Upper lobe of right lung (tissue), 1 donor: ENCODE data around the gene MAPK9. TPM values are rescaled to one million over a fixed set of nuclear protein-coding genes. Genes with fewer than 3 reads are reported as not detected.

Experiments
- ATAC-seq: fragments of 200-7000 bp; cut with Tn5 transposase; one replicate; pipeline ENCODE4 v1.9.1; 2020; ENCODE audit warnings: mild to moderate bottlenecking, moderate library complexity
- DNase-seq: peaks from one replicate; pipeline ENCODE4 v3.0.0-alpha.2; 2020
- H3K27ac ChIP-seq: fragments of 200-600 bp; one replicate; pipeline ENCODE4 v1.8.0; 2022
- H3K27me3 ChIP-seq: fragments of 200-600 bp; one replicate; pipeline ENCODE4 v1.8.0; 2022; ENCODE audit warnings: mild to moderate bottlenecking
- H3K36me3 ChIP-seq: fragments of 200-600 bp; one replicate; pipeline ENCODE4 v1.8.0; 2022
- H3K4me1 ChIP-seq: fragments of 200-600 bp; one replicate; pipeline ENCODE4 v1.8.0; 2022
- H3K4me3 ChIP-seq: fragments of 200-600 bp; one replicate; pipeline ENCODE4 v1.8.0; 2022; ENCODE audit warnings: mild to moderate bottlenecking
- H3K9me3 ChIP-seq: fragments of 200-600 bp; one replicate; pipeline ENCODE4 v1.8.0; 2022
- CTCF ChIP-seq: fragments of 200-600 bp; IDR thresholded peaks from one replicate; pipeline ENCODE4 v1.8.0; 2022; ENCODE audit warnings: antibody characterized with exemption
- intact Hi-C: fragments of 100-400 bp; cut with DNase I; formaldehyde crosslinking; loops from one replicate; pipeline ENCODE4 v1.11.0; 2022
- total RNA-seq: library from RNA; stranded (reverse); fragmentation: NEBNext Ultra II Directional; extraction: Animal tissue kit (Norgen Biotek cat#: 25700); gene quantifications from one replicate; pipeline ENCODE4 v1.2.1, GENCODE V29; 2021
- donor health status: DM: no; HTN: yes; CAD: no; lungs with severe emphysema.

Gene MAPK9
- total RNA-seq, 1 donor from 2014 or later = 39.5 TPM

DNA sequence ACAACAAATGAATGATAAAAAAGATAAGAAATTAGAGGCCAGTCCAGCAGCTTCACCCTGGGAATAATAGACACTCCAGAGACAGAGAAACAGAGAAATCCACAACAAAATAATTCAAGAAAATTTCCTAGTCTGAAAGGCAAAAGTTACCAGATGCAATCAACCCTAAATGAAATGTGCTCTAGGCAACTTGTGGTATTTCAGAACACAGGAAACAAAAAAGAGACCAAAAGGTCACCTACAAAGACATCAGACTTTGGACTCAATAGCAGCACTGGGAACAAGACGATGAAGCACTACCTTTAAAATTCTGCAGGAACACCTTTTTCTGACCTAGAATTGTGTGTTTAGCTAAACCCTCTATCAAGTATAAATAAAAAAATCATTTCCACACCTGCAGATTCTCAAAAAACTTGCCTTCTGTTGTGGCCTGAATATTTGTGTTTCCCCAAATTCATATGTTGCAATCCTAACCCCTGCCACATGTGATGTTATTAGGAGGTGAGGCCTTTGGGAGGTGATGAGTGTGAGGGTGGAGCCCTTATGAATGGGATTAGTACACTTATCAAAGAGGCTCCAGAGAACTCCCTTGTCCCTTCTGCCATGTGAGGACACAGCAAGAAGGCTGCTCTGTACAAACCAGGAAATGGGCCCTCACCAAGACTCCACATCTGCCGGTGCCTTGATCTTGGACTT is 5.9 kb upstream of the MAPK9 start:
- Histone ChIP-seq H3K4me1 (peaks cover 4% of the 10 kb centered on the region), H3K27ac (no peak overlapping the region), H3K36me3 (no peaks in the 10 kb centered on the region), H3K27me3 (no peaks in the 10 kb centered on the region), H3K9me3 (no peaks in the 10 kb centered on the region), H3K4me3 (no peak overlapping the region)
- intact Hi-C loops = no loop called here
- DNase-seq (no peak), ATAC-seq (no peak)
- no peak for TF ChIP-seq CTCF

DNA sequence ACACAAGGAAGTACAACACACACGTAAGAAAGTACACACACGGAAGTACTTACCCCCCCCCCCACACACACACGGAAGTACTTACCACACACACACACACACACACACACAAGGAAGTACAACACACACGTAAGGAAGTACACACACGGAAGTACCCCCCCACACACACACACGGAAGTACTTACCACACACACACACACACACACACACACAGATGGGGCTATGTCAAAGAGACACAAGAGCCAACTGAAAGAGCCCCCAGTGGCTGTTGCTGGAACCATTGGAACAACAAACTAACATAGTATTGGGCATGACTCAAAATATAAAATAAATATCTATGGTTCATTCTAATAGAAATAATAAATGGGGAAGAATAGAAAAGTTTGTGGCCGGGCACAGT is 4.9 kb upstream of the MAPK9 start:
- Histone ChIP-seq H3K4me1 (peaks cover 4% of the 10 kb centered on the region), H3K27me3 (no peaks in the 10 kb centered on the region), H3K4me3 (no peak overlapping the region), H3K9me3 (no peaks in the 10 kb centered on the region), H3K36me3 (no peaks in the 10 kb centered on the region), H3K27ac (no peak overlapping the region)
- intact Hi-C loops = no loop called here
- DNase-seq (no peak), ATAC-seq (no peak)
- no peak for TF ChIP-seq CTCF

DNA sequence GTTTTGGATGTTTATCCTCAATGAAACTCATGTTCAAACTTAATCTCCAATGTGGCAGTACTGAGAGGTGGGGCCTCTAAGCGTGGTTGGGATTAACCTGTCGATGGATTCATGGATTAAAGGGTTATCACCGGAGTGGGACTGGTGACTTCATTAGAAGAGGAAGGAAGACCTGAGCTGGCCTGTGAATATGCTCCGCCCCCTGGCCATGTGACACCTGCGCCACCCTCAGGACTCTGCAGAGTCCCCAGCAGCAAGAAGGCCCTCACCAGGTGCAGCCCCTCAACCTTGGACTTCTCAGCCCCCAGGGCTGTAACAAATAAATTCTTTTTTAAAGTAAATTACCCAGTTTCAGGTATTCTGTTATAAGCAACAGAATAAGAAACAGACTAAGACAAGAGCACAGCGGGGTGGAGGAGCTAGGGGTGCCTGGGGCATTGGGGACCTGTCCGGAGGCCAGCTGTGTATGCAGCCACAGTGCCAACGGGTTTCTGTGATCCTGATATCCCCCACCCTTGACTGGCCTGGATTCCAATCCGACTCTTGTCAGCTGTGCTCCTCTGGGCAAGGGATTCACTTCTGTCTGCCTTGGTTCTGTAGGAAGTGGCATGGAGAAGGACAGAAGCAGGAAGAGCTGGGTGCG is 3.2 kb upstream of the MAPK9 start:
- intact Hi-C loops = loop anchor here (5.0 kb wide), 1 partner anchor 177 kb away; no protein-coding TSS in a partner anchor
- H3K9me3 ChIP-seq = no peaks in the 10 kb centered on the region
- no peaks in the 10 kb centered on the region for H3K27me3 ChIP-seq
- H3K4me1 ChIP-seq = peaks cover 17% of the 10 kb centered on the region
- no peak for DNase-seq
- H3K36me3 ChIP-seq = no peaks in the 10 kb centered on the region
- H3K4me3 ChIP-seq = no peak overlapping the region
- no peak for ATAC-seq
- no peak for TF ChIP-seq CTCF
- no peak overlapping the region for H3K27ac ChIP-seq

- H3K27ac ChIP-seq = no peak overlapping the region
- H3K4me3 ChIP-seq = no peak overlapping the region
- no peak for TF ChIP-seq CTCF
- intact Hi-C loops = loop anchor here (5.0 kb wide), 1 partner anchor 178 kb away; no protein-coding TSS in a partner anchor
- ATAC-seq (no peak), DNase-seq (no peak)
- H3K27me3 ChIP-seq = no peaks in the 10 kb centered on the region
- H3K4me1 ChIP-seq = peaks cover 17% of the 10 kb centered on the region
- H3K9me3 ChIP-seq = no peaks in the 10 kb centered on the region
- no peaks in the 10 kb centered on the region for H3K36me3 ChIP-seq
Observed at GRCh38 chr5:180294411-180294810, 2.5 kb upstream of the MAPK9 start.

DNA sequence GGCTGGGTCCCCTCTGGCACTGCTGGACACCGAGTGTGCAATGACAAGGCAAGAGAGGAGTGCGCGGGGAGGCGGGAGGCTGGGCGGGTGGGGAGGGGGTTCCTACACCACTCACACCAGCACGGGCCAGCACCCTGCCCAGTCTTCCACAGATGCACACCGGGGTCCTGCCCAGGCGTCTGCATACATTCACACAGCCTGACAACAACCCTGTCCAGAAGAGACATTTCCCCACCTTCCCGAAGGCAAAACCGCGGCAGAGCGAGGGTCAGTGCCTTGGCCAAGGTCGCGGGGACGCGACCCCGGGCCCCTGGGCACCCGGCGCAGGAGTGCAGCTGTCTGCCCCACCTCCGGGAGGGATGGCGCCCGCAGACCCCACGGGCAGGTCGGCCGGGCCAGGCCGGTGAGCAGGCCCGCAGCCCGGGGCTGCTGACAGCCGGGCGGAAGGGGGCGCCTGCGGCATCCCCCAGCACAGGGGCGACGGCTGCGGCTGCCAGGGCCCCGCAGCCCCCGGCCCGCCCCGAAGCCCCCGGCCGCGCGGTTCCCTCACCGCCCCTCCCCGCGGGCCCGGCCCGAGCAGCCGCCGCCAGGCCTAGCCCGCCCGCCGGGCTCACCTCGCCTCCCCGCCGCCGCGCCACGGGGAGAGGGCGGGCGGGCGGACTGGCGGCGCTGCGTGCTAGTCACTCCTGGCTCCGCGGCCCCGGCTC is 496 bp downstream of the MAPK9 start:
- intact Hi-C loops = loop anchor here (5.0 kb wide), 1 partner anchor 181 kb away; no protein-coding TSS in a partner anchor
- H3K36me3 ChIP-seq = peaks cover 4% of the 10 kb centered on the region
- no peak overlapping the region for H3K27ac ChIP-seq
- peaks cover 17% of the 10 kb centered on the region for H3K4me1 ChIP-seq
- DNase-seq (peak; percentile 73), ATAC-seq (peak; percentile 2)
- no peaks in the 10 kb centered on the region for H3K9me3 ChIP-seq
- H3K27me3 ChIP-seq = no peaks in the 10 kb centered on the region
- TF ChIP-seq CTCF = no peak
- peak overlapping the region; percentile 65 for H3K4me3 ChIP-seq
